MV-4-11 (cell line): ENCODE measurements around the gene NFATC3.

Source experiments
- DNase-seq: peaks from one replicate; lab custom pipeline; 2025; lab: John Stamatoyannopoulos, UW

Gene NFATC3

DNA sequence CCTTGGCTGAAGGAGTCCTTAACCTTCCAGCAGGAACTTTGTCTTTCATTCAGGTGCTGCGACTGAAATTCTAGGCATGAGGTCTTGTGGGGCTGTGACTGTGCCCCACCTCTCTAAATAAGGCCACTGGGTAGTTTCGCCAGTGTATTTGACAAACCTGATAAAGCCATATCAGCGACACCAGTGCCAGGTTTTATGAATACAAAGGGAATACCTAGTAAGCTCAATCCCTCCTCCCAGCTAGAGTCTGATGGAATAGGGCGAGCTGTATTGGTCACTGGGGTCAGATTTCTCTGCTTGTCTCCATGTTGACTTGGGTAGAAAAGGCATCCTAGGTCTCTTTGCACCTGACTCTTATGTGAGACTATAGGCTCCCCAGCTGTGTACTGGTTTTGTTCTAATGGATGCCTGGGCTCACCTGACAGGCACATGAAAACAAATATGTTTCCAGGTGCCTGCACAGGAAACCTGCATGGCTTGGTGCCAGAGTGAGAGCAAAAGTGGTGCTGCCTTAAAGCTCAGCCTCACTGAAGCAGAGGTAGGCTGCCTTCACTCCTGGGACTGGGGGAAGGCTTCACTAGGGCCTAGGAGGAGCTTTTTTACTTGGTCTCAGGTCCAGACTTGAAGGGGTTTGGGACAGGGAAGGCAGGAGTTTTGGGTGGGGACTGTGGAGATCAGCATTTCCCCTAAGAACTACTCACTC lies 187.5 kb downstream of the NFATC3 start:
- no peak for DNase-seq

DNA sequence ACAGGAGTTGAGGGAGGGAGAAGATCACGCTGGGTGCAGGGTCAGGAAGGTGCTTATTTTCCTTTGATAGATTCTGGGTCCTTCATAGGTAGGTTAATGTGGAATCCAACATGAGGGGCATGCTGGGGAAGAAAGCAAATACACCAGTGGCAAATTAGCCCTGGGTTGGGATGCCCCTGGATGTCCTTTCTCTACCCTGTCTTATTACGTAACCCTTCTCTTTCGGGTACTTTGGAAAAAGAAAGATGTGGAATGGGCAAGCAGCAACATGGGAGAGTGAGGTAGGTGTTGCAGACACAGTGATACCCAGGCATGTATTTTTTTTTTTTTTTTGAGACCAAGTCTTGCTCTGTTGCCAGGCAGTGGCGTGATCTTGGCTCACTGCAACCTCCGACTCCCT lies 188.3 kb downstream of the NFATC3 start:
- DNase-seq = no peak

DNA sequence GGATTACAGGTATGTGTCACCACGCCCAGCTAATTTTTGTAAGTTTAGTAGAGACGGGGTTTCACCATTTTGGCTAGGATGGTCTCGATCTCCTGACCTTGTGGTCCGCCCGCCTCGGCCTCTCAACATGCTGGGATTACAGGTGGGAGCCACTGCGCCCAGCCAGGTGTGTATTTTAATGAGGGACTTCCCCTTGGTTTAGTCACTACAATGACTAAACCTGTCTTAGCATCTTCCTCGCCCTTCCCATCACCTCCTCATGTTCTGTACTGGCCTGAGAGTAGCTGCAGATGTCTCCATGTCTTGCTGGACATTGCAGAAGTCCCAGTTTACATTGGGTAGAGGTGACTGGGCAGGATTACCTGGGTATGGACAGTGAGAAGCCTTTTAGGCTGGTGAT lies 188.7 kb downstream of the NFATC3 start:
- no peak for DNase-seq

DNA sequence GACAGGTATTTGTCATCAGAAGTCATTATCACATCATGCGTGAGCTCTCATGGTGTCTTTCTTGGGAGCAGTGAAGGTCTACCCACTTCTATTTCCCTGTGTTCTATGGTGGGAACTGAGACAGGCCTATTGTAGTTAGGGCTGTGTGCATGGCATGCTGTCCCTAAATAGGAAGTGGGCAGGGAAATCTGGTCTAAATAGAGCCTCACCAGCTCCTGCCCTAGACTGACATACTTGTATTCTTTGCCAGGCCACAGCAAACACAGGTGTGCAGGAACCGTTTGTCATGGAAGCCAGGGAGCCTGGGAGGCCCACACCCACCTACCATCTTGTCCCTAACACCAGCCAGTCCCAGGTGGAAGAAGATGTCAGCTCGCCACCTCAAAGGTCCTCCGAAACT lies 189.3 kb downstream of the NFATC3 start:
- no peak for DNase-seq

DNA sequence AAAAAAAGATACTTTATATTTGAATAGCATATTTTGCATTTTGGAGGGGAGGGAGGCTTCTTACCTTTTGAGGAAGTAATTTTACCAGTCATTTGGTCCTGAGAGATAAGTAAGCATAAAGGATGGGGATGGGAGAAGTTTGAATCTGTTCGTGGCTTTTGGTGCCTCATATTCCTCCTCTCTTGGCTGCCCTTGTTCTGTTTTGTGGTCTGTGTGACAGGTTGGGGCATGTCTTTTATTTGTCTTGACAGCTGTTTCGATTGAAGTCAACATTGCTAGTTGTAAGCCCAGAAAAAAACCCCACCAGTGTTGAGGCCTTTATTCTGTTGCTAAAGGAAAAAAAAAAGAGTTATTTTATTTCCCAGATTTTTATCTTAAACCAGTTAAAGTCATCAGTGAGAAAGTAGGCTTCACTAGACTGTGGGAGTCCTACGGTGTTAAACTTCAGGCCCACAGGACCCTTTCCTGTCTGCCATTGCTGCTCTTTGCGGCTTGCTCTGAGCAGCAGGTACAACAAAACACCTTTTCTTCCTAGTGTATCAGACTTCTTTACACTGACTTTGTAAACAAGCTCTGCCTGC lies 190.5 kb downstream of the NFATC3 start:
- DNase-seq = peak; percentile 52

DNA sequence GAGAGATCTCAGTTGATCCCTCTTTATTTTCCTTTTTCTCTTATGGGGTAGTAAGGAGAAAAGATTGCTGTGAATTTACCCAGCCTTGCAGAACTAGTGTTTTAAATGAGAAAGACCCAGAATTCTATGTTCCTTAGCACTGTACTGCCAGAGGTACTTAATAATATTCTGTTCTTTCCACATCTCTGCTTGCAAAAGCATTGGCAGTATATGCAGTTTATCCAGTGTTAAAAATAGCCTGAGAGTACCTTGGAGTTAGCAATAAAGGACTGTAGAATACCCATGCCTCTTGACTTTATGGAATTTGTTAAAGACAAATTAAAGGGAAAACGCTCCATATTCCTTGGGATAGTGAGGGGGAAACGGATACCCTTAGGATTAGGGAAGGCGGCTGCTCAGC lies 191.1 kb downstream of the NFATC3 start:
- DNase-seq = no peak
